Osteoblast (primary cell): ENCODE measurements around the gene IDUA. TPM values are rescaled to one million over a fixed set of nuclear protein-coding genes. Genes with fewer than 3 reads are reported as not detected.
A peak's percentile ranks its signal among the peaks of the same experiment; 100 is the strongest.

ENCODE experiments used
- DNase-seq: peaks from one replicate; pipeline ENCODE4 v3.0.0; 2011; ENCODE audit warnings: low spot score, mixed read lengths; ENCODE audit not compliant: insufficient read length; ENCODE audit errors: missing footprints
- H2AFZ ChIP-seq: 2 replicates; pipeline ENCODE4 v1.6.0; 2011; ENCODE audit warnings: mild to moderate bottlenecking, low read length
- H3K27ac ChIP-seq: 2 replicates; pipeline ENCODE4 v1.5.1; 2011; ENCODE audit warnings: mild to moderate bottlenecking, low read depth, low read length, moderate library complexity
- H3K27me3 ChIP-seq: 2 replicates; pipeline ENCODE4 v1.6.0; 2012; ENCODE audit warnings: mild to moderate bottlenecking, control low read depth, inconsistent platforms, low read length, moderate library complexity; ENCODE audit not compliant: insufficient read depth
- H3K36me3 ChIP-seq: 2 replicates; pipeline ENCODE4 v1.5.1; 2011; ENCODE audit warnings: mild to moderate bottlenecking, low read length, control low read depth, moderate library complexity; ENCODE audit not compliant: insufficient read depth
- H3K4me1 ChIP-seq: 2 replicates; pipeline ENCODE4 v1.5.1; 2011; ENCODE audit warnings: mild to moderate bottlenecking, low read length, control low read depth, moderate library complexity; ENCODE audit not compliant: insufficient read depth
- H3K4me2 ChIP-seq: 2 replicates; pipeline ENCODE4 v1.6.0; 2011; ENCODE audit warnings: mild to moderate bottlenecking, low read length; ENCODE audit not compliant: insufficient read depth
- H3K4me3 ChIP-seq: fragments of 200-600 bp; sonication (generic); 3 replicates; pipeline ENCODE4 v1.5.1; 2012; ENCODE audit warnings: mild to moderate bottlenecking, low read length, inconsistent platforms; ENCODE audit not compliant: insufficient read depth
- H3K79me2 ChIP-seq: 2 replicates; pipeline ENCODE4 v1.6.0; 2012; ENCODE audit warnings: mild to moderate bottlenecking, low read length, control low read depth, inconsistent platforms; ENCODE audit not compliant: insufficient read depth
- H3K9me3 ChIP-seq: 2 replicates; pipeline ENCODE4 v1.5.1; 2011; ENCODE audit warnings: low read depth, low read length, control low read depth
- H4K20me1 ChIP-seq: 2 replicates; pipeline ENCODE4 v1.6.0; 2012; ENCODE audit warnings: mild to moderate bottlenecking, low read length, control low read depth; ENCODE audit not compliant: insufficient read depth
- CTCF ChIP-seq: IDR thresholded peaks from 2 replicates; pipeline ENCODE4 v1.5.1; 2011; ENCODE audit warnings: mild to moderate bottlenecking, low read depth, low read length, moderate library complexity; ENCODE audit errors: extremely low read depth
- total RNA-seq: library from RNA; depleted of rRNA; stranded (reverse); fragments of >200 nt; gene quantifications from 2 replicates; pipeline ENCODE4 v1.2.3, GENCODE V29; 2012

Gene IDUA
- total RNA-seq, 1 donor: 26.4 TPM

GRCh38 chr4:987624-988513 is 1.0 kb downstream of the IDUA start:
- H3K4me3 ChIP-seq: peak overlapping the region; percentile 84
- peaks cover 23% of the 10 kb centered on the region for H3K4me1 ChIP-seq
- peaks cover 22% of the 10 kb centered on the region for H4K20me1 ChIP-seq
- H3K4me2 ChIP-seq: peak overlapping the region; percentile 96
- no peaks in the 10 kb centered on the region for H3K27me3 ChIP-seq
- H3K9me3 ChIP-seq: no peaks in the 10 kb centered on the region
- TF ChIP-seq CTCF: no peak
- peak; percentile 100 for DNase-seq
- peaks cover 9% of the 10 kb centered on the region for H3K79me2 ChIP-seq
- H2AFZ ChIP-seq: peak overlapping the region; percentile 76
- peak overlapping the region; percentile 17 for H3K27ac ChIP-seq
- H3K36me3 ChIP-seq: no peaks in the 10 kb centered on the region

- H2AFZ ChIP-seq: no peak overlapping the region
Measured at GRCh38 chr4:988726-989721, 2.2 kb downstream of the IDUA start.

GRCh38 chr4:989722-990471 is 3.1 kb downstream of the IDUA start:
- no peaks in the 10 kb centered on the region for H3K9me3 ChIP-seq
- no peaks in the 10 kb centered on the region for H3K27me3 ChIP-seq
- no peak overlapping the region for H3K4me2 ChIP-seq
- no peaks in the 10 kb centered on the region for H3K36me3 ChIP-seq
- H3K79me2 ChIP-seq: peaks cover 9% of the 10 kb centered on the region
- H3K4me3 ChIP-seq: no peak overlapping the region
- no peak overlapping the region for H2AFZ ChIP-seq
- DNase-seq: no peak
- H3K4me1 ChIP-seq: peaks cover 22% of the 10 kb centered on the region
- TF ChIP-seq CTCF: no peak
- H4K20me1 ChIP-seq: peaks cover 26% of the 10 kb centered on the region
- no peak overlapping the region for H3K27ac ChIP-seq

More at GRCh38 chr4:988726-989721, 2.2 kb downstream of the IDUA start:
- no peak overlapping the region for H3K27ac ChIP-seq
- H3K27me3 ChIP-seq: no peaks in the 10 kb centered on the region
- peaks cover 26% of the 10 kb centered on the region for H4K20me1 ChIP-seq
- H3K4me3 ChIP-seq: no peak overlapping the region
- H3K79me2 ChIP-seq: peaks cover 9% of the 10 kb centered on the region
- H3K36me3 ChIP-seq: no peaks in the 10 kb centered on the region
- TF ChIP-seq CTCF: no peak
- H3K4me2 ChIP-seq: no peak overlapping the region
- DNase-seq: no peak
- peaks cover 23% of the 10 kb centered on the region for H3K4me1 ChIP-seq
- H3K9me3 ChIP-seq: no peaks in the 10 kb centered on the region
